K562 (cell line): Measurements from ENCODE around the gene UBE2V1. TPM values are rescaled to one million over a fixed set of nuclear protein-coding genes. Genes with fewer than 3 reads are reported as not detected.
A peak's percentile ranks its signal among the peaks of the same experiment; 100 is the strongest.

Source experiments
- AFF4 ChIP-seq: sonication (generic); formaldehyde crosslinking; IDR thresholded peaks from 2 replicates; pipeline ENCODE4 v1.8.0; 2023; ENCODE audit warnings: mild to moderate bottlenecking, missing genetic modification reagents
- ATF7 ChIP-seq: fragments of 450-650 bp; IDR thresholded peaks from 2 replicates; pipeline ENCODE4 v1.7.1; 2014; ENCODE audit warnings: mild to moderate bottlenecking, moderate library complexity
- CBX5 ChIP-seq: IDR thresholded peaks from 2 replicates; pipeline ENCODE4 v1.6.1; 2014; ENCODE audit warnings: low read depth, borderline replicate concordance
- FOXA3 ChIP-seq, 2 experiments: fragments of 450-650 bp in 1 of 2; sonication (generic) in 1 of 2; formaldehyde crosslinking; IDR thresholded peaks in 1 of 2; conservative IDR thresholded peaks in 1 of 2; 2 replicates each; pipeline versions ENCODE4 v1.4.0 to v1.8.0; 2020 to 2022; ENCODE audit warnings: mild to moderate bottlenecking in 2 of 2, missing genetic modification reagents in 1 of 2
- HMGXB4 ChIP-seq: sonication (generic); formaldehyde crosslinking; IDR thresholded peaks from 2 replicates; pipeline ENCODE4 v1.8.1; 2023; ENCODE audit warnings: mild to moderate bottlenecking, missing genetic modification reagents
- NUFIP1 ChIP-seq: fragments of 450-650 bp; IDR thresholded peaks from 2 replicates; pipeline ENCODE4 v1.6.1; 2018; ENCODE audit not compliant: partially characterized antibody
- TRIM28 ChIP-seq: fragments of 450-650 bp; IDR thresholded peaks from 2 replicates; pipeline ENCODE4 v1.6.1; 2017
- ZNF12 ChIP-seq: sonication (generic); formaldehyde crosslinking; IDR thresholded peaks from 2 replicates; pipeline ENCODE4 v1.4.0; 2020; ENCODE audit warnings: mild to moderate bottlenecking, missing genetic modification reagents
- ZNF280B ChIP-seq: fragments of 250-450 bp; sonication (Bioruptor Pico); IDR thresholded peaks from 2 replicates; pipeline ENCODE4 v1.5.1; 2021; ENCODE audit warnings: mild to moderate bottlenecking
- ZNF318 ChIP-seq, 2 experiments: fragments of 450-650 bp; IDR thresholded peaks; 2 replicates each; pipeline ENCODE4 v1.6.1; 2016; ENCODE audit warnings: mild to moderate bottlenecking in 2 of 2, borderline replicate concordance in 1 of 2, low read depth in 1 of 2, moderate library complexity in 1 of 2
- polyA plus RNA-seq, 8 experiments: library from polyadenylated mRNA; depleted of rRNA in 4 of 8; stranded (reverse) in 5 of 8; unstranded in 3 of 8; fragments of >200 nt; fragmentation: Nextera tagmentation in 2 of 8; fragmentation: Illumina TruSeq in 1 of 8; extraction: Ambion mirVana in 2 of 8; extraction: Trizol in 1 of 8; gene quantifications; 2 replicates each; pipeline versions ENCODE4 v1.2.1 to v1.2.3, GENCODE V29; 2011 to 2014; ENCODE audit warnings: inconsistent platforms in 1 of 8, missing spikeins in 1 of 8
- total RNA-seq, 7 experiments: library from RNA; depleted of rRNA in 6 of 7; stranded (reverse); fragments of >200 nt in 6 of 7; fragmentation: Illumina TruSeq in 2 of 7; extraction: Trizol in 2 of 7; gene quantifications; 2 replicates each; pipeline versions ENCODE4 v1.2.1 to v1.2.3, GENCODE V29; 2011 to 2021; ENCODE audit warnings: low replicate concordance in 1 of 7

UBE2V1 gene
- total and polyA plus RNA-seq, 9 of the 15 experiments (the other 6 are each of a cell fraction or from before 2014, with no cell fraction given): 93.0 to 357 (median 119) TPM

GRCh38 chr20:50071039-50071888, 41.7 kb downstream of the UBE2V1 start (continued):
- no peak for TF ChIP-seq ZNF318 (IDR thresholded peaks at IDR 0.05; ENCODE audit: borderline replicate concordance in 1 of 2, low read depth in 1 of 2)
- TF ChIP-seq TRIM28: 0 out of 2 replicates have a peak, but pooled peaks have one; percentile 15
- peak; percentile 42 for TF ChIP-seq NUFIP1
- no peak for TF ChIP-seq ZNF280B (CRISPR knock-in tag)
- no peak for TF ChIP-seq AFF4
- no peak for TF ChIP-seq ZNF12 (CRISPR knock-in tag)
- 0 out of 2 replicates have a peak, but pooled peaks have one; percentile 60 for TF ChIP-seq CBX5
- peak; percentile 79; the same call in 1 of the 2 replicates for TF ChIP-seq HMGXB4 (CRISPR knock-in tag)
- peak; percentile 82 for TF ChIP-seq ATF7
- TF ChIP-seq FOXA3 (CRISPR knock-in tag; conservative IDR thresholded peaks at IDR 0.05 in 1 of 2, IDR thresholded peaks at IDR 0.05 in 1 of 2): no peak
